Measurements from ENCODE around the gene RAD51B.

GRCh38 chr14:68719634-68720384 is 900.2 kb downstream of the RAD51B start:
- TF ChIP-seq, protein P1, sequence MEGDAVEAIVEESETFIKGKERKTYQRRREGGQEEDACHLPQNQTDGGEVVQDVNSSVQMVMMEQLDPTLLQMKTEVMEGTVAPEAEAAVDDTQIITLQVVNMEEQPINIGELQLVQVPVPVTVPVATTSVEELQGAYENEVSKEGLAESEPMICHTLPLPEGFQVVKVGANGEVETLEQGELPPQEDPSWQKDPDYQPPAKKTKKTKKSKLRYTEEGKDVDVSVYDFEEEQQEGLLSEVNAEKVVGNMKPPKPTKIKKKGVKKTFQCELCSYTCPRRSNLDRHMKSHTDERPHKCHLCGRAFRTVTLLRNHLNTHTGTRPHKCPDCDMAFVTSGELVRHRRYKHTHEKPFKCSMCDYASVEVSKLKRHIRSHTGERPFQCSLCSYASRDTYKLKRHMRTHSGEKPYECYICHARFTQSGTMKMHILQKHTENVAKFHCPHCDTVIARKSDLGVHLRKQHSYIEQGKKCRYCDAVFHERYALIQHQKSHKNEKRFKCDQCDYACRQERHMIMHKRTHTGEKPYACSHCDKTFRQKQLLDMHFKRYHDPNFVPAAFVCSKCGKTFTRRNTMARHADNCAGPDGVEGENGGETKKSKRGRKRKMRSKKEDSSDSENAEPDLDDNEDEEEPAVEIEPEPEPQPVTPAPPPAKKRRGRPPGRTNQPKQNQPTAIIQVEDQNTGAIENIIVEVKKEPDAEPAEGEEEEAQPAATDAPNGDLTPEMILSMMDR (IDR thresholded peaks at IDR 0.05; ENCODE audit: low read length): no peak
- TF ChIP-seq EZH2phosphoT487 (IDR thresholded peaks at IDR 0.05; ENCODE audit: low read length) (no peak), EZH2 (optimal IDR thresholded peaks at IDR 0.05; ENCODE audit: low read depth, low read length) (no peak)
